H1 (cell line): ENCODE measurements around the gene NHERF2.

Source experiments
- CTCF ChIP-seq, 3 experiments: IDR thresholded peaks; 1 replicate in 2 of 3; 2 replicates in 1 of 3; pipeline versions ENCODE4 v1.5.1 to v1.6.1; 2011; ENCODE audit warnings: low read length in 3 of 3, mild to moderate bottlenecking in 3 of 3, inconsistent platforms in 2 of 3, low read depth in 1 of 3, moderate library complexity in 1 of 3; ENCODE audit not compliant: insufficient read depth in 1 of 3; ENCODE audit errors: control extremely low read depth in 1 of 3
- POLR2A ChIP-seq, 2 experiments: IDR thresholded peaks; 1 replicate in 1 of 2; 2 replicates in 1 of 2; pipeline ENCODE4 v1.6.1; 2011; ENCODE audit warnings: low read depth in 2 of 2, low read length in 2 of 2, mild to moderate bottlenecking in 2 of 2; ENCODE audit errors: control extremely low read depth in 1 of 2

- TF ChIP-seq CTCF (IDR thresholded peaks at IDR 0.05; ENCODE audit: control extremely low read depth in 1 of 3, insufficient read depth in 1 of 3, low read depth in 1 of 3, low read length in 3 of 3) (no peak), POLR2A (IDR thresholded peaks at IDR 0.05; ENCODE audit: control extremely low read depth in 1 of 2, low read depth in 2 of 2, low read length in 2 of 2) (no peak)
Observed at GRCh38 chr16:2079311-2079800, 52.7 kb downstream of the NHERF2 start.
